KOPT-K1 (cell line): ENCODE data around the gene CD22.

Experiments
- H3K27ac ChIP-seq: fragments of 200-600 bp; sonication (generic); 2 replicates; pipeline ENCODE4 v1.5.1; 2016; ENCODE audit warnings: antibody characterized with exemption, mild to moderate bottlenecking, low read depth, low read length; ENCODE audit not compliant: poor library complexity, severe bottlenecking
- H3K36me3 ChIP-seq: fragments of 200-600 bp; sonication (generic); 2 replicates; pipeline ENCODE4 v1.5.1; 2017; ENCODE audit warnings: antibody characterized with exemption, mild to moderate bottlenecking, low read length, moderate library complexity; ENCODE audit not compliant: insufficient read depth
- H3K9me3 ChIP-seq: fragments of 200-600 bp; sonication (generic); 2 replicates; pipeline ENCODE4 v1.5.1; 2017; ENCODE audit warnings: antibody characterized with exemption, low read length, mild to moderate bottlenecking; ENCODE audit not compliant: insufficient read depth, poor library complexity, severe bottlenecking

Gene CD22

GRCh38 chr19:35316560-35316959 lies 12.4 kb upstream of the CD22 start:
- Histone ChIP-seq H3K27ac (no peak overlapping the region), H3K36me3 (no peaks in the 10 kb centered on the region), H3K9me3 (no peaks in the 10 kb centered on the region)

GRCh38 chr19:35317464-35318043 lies 11.4 kb upstream of the CD22 start:
- H3K27ac ChIP-seq = no peak overlapping the region

GRCh38 chr19:35318679-35319448 lies 10.1 kb upstream of the CD22 start:
- H3K36me3 ChIP-seq = no peaks in the 10 kb centered on the region
- H3K27ac ChIP-seq = no peak overlapping the region
- no peaks in the 10 kb centered on the region for H3K9me3 ChIP-seq

More at GRCh38 chr19:35317464-35318043, 11.4 kb upstream of the CD22 start:
- Histone ChIP-seq H3K36me3 (no peaks in the 10 kb centered on the region), H3K9me3 (no peaks in the 10 kb centered on the region)

- H3K27ac ChIP-seq = no peak overlapping the region
- no peaks in the 10 kb centered on the region for H3K36me3 ChIP-seq
- H3K9me3 ChIP-seq = no peaks in the 10 kb centered on the region
Observed at GRCh38 chr19:35320065-35320713, 8.8 kb upstream of the CD22 start.

GRCh38 chr19:35321291-35321690 lies 7.7 kb upstream of the CD22 start:
- no peaks in the 10 kb centered on the region for H3K9me3 ChIP-seq
- no peak overlapping the region for H3K27ac ChIP-seq
- H3K36me3 ChIP-seq = no peaks in the 10 kb centered on the region

GRCh38 chr19:35322014-35322413 lies 7.0 kb upstream of the CD22 start:
- H3K27ac ChIP-seq = no peak overlapping the region
- H3K9me3 ChIP-seq = no peaks in the 10 kb centered on the region
- no peaks in the 10 kb centered on the region for H3K36me3 ChIP-seq

- H3K36me3 ChIP-seq = no peaks in the 10 kb centered on the region
- H3K27ac ChIP-seq = no peak overlapping the region
- H3K9me3 ChIP-seq = no peaks in the 10 kb centered on the region
Observed at GRCh38 chr19:35327642-35328041, 1.3 kb upstream of the CD22 start.

- no peaks in the 10 kb centered on the region for H3K36me3 ChIP-seq
- H3K27ac ChIP-seq = no peak overlapping the region
Observed at GRCh38 chr19:35329323-35329722, 336 bp downstream of the CD22 start.

GRCh38 chr19:35330475-35330874 lies 1.5 kb downstream of the CD22 start:
- Histone ChIP-seq H3K36me3 (no peaks in the 10 kb centered on the region), H3K9me3 (no peaks in the 10 kb centered on the region), H3K27ac (no peak overlapping the region)

More at GRCh38 chr19:35329323-35329722, 336 bp downstream of the CD22 start:
- H3K9me3 ChIP-seq = no peaks in the 10 kb centered on the region

- H3K9me3 ChIP-seq = no peaks in the 10 kb centered on the region
- no peak overlapping the region for H3K27ac ChIP-seq
Observed at GRCh38 chr19:35331551-35332214, 2.7 kb downstream of the CD22 start.

GRCh38 chr19:35332817-35333216 lies 3.8 kb downstream of the CD22 start:
- Histone ChIP-seq H3K27ac (no peak overlapping the region), H3K9me3 (no peaks in the 10 kb centered on the region), H3K36me3 (no peaks in the 10 kb centered on the region)

More at GRCh38 chr19:35331551-35332214, 2.7 kb downstream of the CD22 start:
- no peaks in the 10 kb centered on the region for H3K36me3 ChIP-seq

GRCh38 chr19:35334144-35334753 lies 5.3 kb downstream of the CD22 start:
- Histone ChIP-seq H3K36me3 (no peaks in the 10 kb centered on the region), H3K27ac (no peak overlapping the region), H3K9me3 (no peaks in the 10 kb centered on the region)

- no peaks in the 10 kb centered on the region for H3K36me3 ChIP-seq
- no peak overlapping the region for H3K27ac ChIP-seq
- H3K9me3 ChIP-seq = no peaks in the 10 kb centered on the region
Observed at GRCh38 chr19:35336166-35336955, 7.4 kb downstream of the CD22 start.
